Right ventricle myocardium superior (tissue), 1 donor: ENCODE measurements around the gene GPR89A. TPM values are rescaled to one million over a fixed set of nuclear protein-coding genes. Genes with fewer than 3 reads are reported as not detected.
A peak's percentile ranks its signal among the peaks of the same experiment; 100 is the strongest.
"Not testable (repeated sequence)": the region's sequence is repeated elsewhere in the genome, so short reads cannot be mapped to it uniquely, and the experiment has no call there.

ENCODE experiments used
- ATAC-seq: fragments of 200-7000 bp; cut with Tn5 transposase; one replicate; pipeline ENCODE4 v1.9.1; 2020; ENCODE audit warnings: mild to moderate bottlenecking; ENCODE audit not compliant: poor library complexity
- DNase-seq: peaks from one replicate; pipeline ENCODE4 v3.0.0-alpha.2; 2020
- intact Hi-C: fragments of 100-400 bp; cut with DNase I; formaldehyde crosslinking; loops from one replicate; pipeline ENCODE4 v1.11.2; 2022
- total RNA-seq: library from RNA; stranded (reverse); fragmentation: NEBNext Ultra II Directional; extraction: Animal tissue kit (Norgen Biotek cat#: 25700); gene quantifications from one replicate; pipeline ENCODE4 v1.2.1, GENCODE V29; 2021
- donor health status: DM: no; HTN: yes; CAD: no; lungs with severe emphysema.

The GPR89A gene
- total RNA-seq, 1 donor from 2014 or later: 7.1 TPM

- ATAC-seq, DNase-seq, intact Hi-C loops: not testable (repeated sequence)
Observed at GRCh38 chr1:145670995-145671745, 63.4 kb downstream of the GPR89A start.

- ATAC-seq, intact Hi-C loops, DNase-seq: not testable (repeated sequence)
Observed at GRCh38 chr1:145673217-145673616, 65.4 kb downstream of the GPR89A start.

GRCh38 chr1:145684858-145685257, 77.1 kb downstream of the GPR89A start:
- ATAC-seq, intact Hi-C loops, DNase-seq: not testable (repeated sequence)

GRCh38 chr1:145686078-145686477, 78.3 kb downstream of the GPR89A start:
- intact Hi-C loops: not testable (repeated sequence)

GRCh38 chr1:145688328-145688727, 80.5 kb downstream of the GPR89A start:
- no peak for ATAC-seq
- no peak for DNase-seq
- intact Hi-C loops: no loop called here

More at GRCh38 chr1:145686078-145686477, 78.3 kb downstream of the GPR89A start:
- not testable (repeated sequence) for ATAC-seq, DNase-seq

- DNase-seq (no peak), ATAC-seq (no peak)
- intact Hi-C loops: no loop called here
Observed at GRCh38 chr1:145688924-145689323, 81.1 kb downstream of the GPR89A start.

GRCh38 chr1:145689922-145690321, 82.1 kb downstream of the GPR89A start:
- DNase-seq (no peak), ATAC-seq (no peak)
- intact Hi-C loops: no loop called here

- intact Hi-C loops: no loop called here
- ATAC-seq (no peak), DNase-seq (no peak)
Observed at GRCh38 chr1:145690587-145691558, 83.1 kb downstream of the GPR89A start.

- no peak for ATAC-seq
- peak; percentile 24 for DNase-seq
- intact Hi-C loops: no loop called here
Observed at GRCh38 chr1:145692785-145693443, 85.1 kb downstream of the GPR89A start.

GRCh38 chr1:145695821-145696629, 88.2 kb downstream of the GPR89A start:
- intact Hi-C loops: no loop called here
- no peak for DNase-seq
- no peak for ATAC-seq

GRCh38 chr1:145696630-145696960, 88.8 kb downstream of the GPR89A start:
- no peak for DNase-seq
- intact Hi-C loops: no loop called here
- no peak for ATAC-seq

- ATAC-seq (no peak), DNase-seq (no peak)
- intact Hi-C loops: no loop called here
Observed at GRCh38 chr1:145701306-145701862, 93.6 kb downstream of the GPR89A start.

- intact Hi-C loops: no loop called here
- no peak for DNase-seq
Observed at GRCh38 chr1:145702052-145702451, 94.3 kb downstream of the GPR89A start.

GRCh38 chr1:145702826-145703225, 95.0 kb downstream of the GPR89A start:
- intact Hi-C loops: no loop called here

More at GRCh38 chr1:145702052-145702451, 94.3 kb downstream of the GPR89A start:
- no peak for ATAC-seq

GRCh38 chr1:145705622-145706021, 97.8 kb downstream of the GPR89A start:
- intact Hi-C loops: no loop called here
- no peak for ATAC-seq
- no peak for DNase-seq

More at GRCh38 chr1:145702826-145703225, 95.0 kb downstream of the GPR89A start:
- DNase-seq: no peak
- ATAC-seq: no peak

GRCh38 chr1:145706086-145706664, 98.4 kb downstream of the GPR89A start:
- DNase-seq (no peak), ATAC-seq (no peak)
- intact Hi-C loops: no loop called here

GRCh38 chr1:145707183-145707867, 99.5 kb downstream of the GPR89A start, which contains the start of gene PDZK1:
Gene PDZK1, minus strand, starts transcription at chr1:145707368. Its CDS starts 19,347 bp downstream, at chr1:145688021.
- no peak for ATAC-seq
- intact Hi-C loops: no loop called here

More at GRCh38 chr1:145707183-145707867, 99.5 kb downstream of the GPR89A start, which contains the start of gene PDZK1:
- DNase-seq: no peak
